SK-N-MC (cell line): ENCODE measurements around the gene ABLIM3.

Experiments used
- EZH2 ChIP-seq: fragments of 200-600 bp; sonication (generic); IDR thresholded peaks from one replicate; pipeline ENCODE4 v1.6.1; 2017; ENCODE audit warnings: antibody characterized with exemption
- POLR2AphosphoS5 ChIP-seq: IDR thresholded peaks from 2 replicates; pipeline ENCODE4 v1.6.1; 2012; ENCODE audit warnings: mild to moderate bottlenecking, low read depth, low read length, borderline replicate concordance

- no peak for TF ChIP-seq POLR2AphosphoS5
- TF ChIP-seq EZH2 = no peak
Measured at GRCh38 chr5:149221731-149222342, 80.5 kb downstream of the ABLIM3 start.
